Measurements from ENCODE around the gene FRMPD4. TPM values are rescaled to one million over a fixed set of nuclear protein-coding genes. Genes with fewer than 3 reads are reported as not detected.

Gene FRMPD4
- total and polyA plus RNA-seq, 10 donors = not detected

DNA sequence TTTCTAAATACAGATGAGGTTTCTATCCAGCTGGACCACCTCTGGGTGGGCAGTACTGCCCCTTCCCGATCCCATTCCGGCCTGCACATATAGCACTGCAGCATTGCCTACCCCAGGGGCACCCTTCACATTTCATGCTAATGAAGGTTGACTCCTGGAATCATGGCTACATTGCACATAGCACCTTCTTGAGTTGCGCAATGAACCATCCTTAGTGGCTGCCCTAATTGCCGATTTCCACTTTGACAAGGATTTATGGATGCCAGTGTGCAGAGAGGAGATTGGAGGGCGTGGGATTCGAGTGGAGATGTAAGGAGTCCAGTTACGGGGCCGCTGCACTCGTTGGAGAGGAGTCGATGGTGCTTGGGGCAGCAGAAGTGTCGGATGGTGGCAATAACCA is 229.0 kb downstream of the FRMPD4 start:
- no peak for DNase-seq
- Histone ChIP-seq H3K27me3 (replicated peaks in 1 of 7) (peaks cover 0 to 5% (median 0%) of the 10 kb centered on the region in 7 donors), H3K27ac (no peak overlapping the region), H3K9me3 (no peaks in the 10 kb centered on the region), H3K4me3 (no peak overlapping the region), H3K36me3 (no peaks in the 10 kb centered on the region), H3K4me1 (no peaks in the 10 kb centered on the region)
- 76 to 84% (median 82%) methylated on average over 7 to 11 of the region's 11 CpGs for WGBS, 5 donors
- intact Hi-C loops (cut with DNase I; ENCODE audit: low total_unique reads) = no loop called here
- TF ChIP-seq POLR2A (IDR thresholded peaks at IDR 0.05) (no peak), POLR2AphosphoS5 (IDR thresholded peaks at IDR 0.05) (no peak)
- TF ChIP-seq, protein P1, sequence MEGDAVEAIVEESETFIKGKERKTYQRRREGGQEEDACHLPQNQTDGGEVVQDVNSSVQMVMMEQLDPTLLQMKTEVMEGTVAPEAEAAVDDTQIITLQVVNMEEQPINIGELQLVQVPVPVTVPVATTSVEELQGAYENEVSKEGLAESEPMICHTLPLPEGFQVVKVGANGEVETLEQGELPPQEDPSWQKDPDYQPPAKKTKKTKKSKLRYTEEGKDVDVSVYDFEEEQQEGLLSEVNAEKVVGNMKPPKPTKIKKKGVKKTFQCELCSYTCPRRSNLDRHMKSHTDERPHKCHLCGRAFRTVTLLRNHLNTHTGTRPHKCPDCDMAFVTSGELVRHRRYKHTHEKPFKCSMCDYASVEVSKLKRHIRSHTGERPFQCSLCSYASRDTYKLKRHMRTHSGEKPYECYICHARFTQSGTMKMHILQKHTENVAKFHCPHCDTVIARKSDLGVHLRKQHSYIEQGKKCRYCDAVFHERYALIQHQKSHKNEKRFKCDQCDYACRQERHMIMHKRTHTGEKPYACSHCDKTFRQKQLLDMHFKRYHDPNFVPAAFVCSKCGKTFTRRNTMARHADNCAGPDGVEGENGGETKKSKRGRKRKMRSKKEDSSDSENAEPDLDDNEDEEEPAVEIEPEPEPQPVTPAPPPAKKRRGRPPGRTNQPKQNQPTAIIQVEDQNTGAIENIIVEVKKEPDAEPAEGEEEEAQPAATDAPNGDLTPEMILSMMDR (IDR thresholded peaks at IDR 0.05 in 8 of 11, conservative IDR thresholded peaks at IDR 0.05 in 3 of 11) = no peak

DNA sequence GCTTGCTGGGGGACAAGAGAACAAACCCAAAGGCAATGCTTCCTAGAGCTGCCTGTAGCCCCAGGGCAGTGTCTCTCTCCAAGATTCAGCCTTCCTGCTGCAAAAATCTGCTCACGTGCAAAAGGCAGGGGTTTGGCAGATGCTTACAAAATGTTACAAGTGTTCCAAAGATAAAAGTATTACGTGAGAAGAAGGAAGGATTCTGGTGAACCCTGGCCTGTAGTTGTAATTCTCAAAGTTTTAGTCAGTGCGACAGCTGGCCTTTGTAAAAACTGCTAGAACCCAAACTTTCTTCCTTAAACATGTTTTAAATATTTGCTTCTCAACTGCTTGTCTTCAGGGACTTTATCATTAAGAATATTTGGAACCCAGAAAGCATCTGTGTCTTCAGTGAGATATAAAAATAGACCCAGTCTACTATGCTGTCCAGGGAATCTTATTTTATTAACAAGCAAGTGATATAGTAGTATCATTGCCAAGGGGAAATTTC is 232.3 kb downstream of the FRMPD4 start:
- Histone ChIP-seq H3K9me3 (no peaks in the 10 kb centered on the region), H3K4me3 (no peak overlapping the region), H3K27ac (no peak overlapping the region), H3K27me3 (replicated peaks in 1 of 7) (peaks cover 0 to under 1% (median 0%) of the 10 kb centered on the region in 7 donors), H3K4me1 (no peaks in the 10 kb centered on the region), H3K36me3 (no peaks in the 10 kb centered on the region)
- intact Hi-C loops (cut with DNase I; ENCODE audit: low total_unique reads) = no loop called here
- TF ChIP-seq POLR2A (IDR thresholded peaks at IDR 0.05) (no peak), POLR2AphosphoS5 (IDR thresholded peaks at IDR 0.05) (no peak)
- TF ChIP-seq, protein P1 (IDR thresholded peaks at IDR 0.05 in 8 of 11, conservative IDR thresholded peaks at IDR 0.05 in 3 of 11) = no peak
- DNase-seq = no peak
- 55 to 67% (median 60%) methylated on average over 3 of the region's 3 CpGs for WGBS, 5 donors

GRCh38 chrX:12372111-12372510 is 233.8 kb downstream of the FRMPD4 start:
- TF ChIP-seq POLR2A (IDR thresholded peaks at IDR 0.05) = no peak
- TF ChIP-seq, protein P1 (IDR thresholded peaks at IDR 0.05 in 8 of 11, conservative IDR thresholded peaks at IDR 0.05 in 3 of 11) = no peak
- TF ChIP-seq POLR2AphosphoS5 (IDR thresholded peaks at IDR 0.05) = no peak
- no peak for DNase-seq
- intact Hi-C loops (cut with DNase I; ENCODE audit: low total_unique reads) = no loop called here
- H3K27me3 ChIP-seq (replicated peaks in 1 of 7) = peaks cover 0 to 4% (median 0%) of the 10 kb centered on the region in 7 donors
- H3K4me3 ChIP-seq = no peak overlapping the region
- no peaks in the 10 kb centered on the region for H3K9me3 ChIP-seq
- 62 to 89% (median 71%) methylated on average over 6 of the region's 6 CpGs for WGBS, 5 donors
- H3K4me1 ChIP-seq = no peaks in the 10 kb centered on the region
- no peaks in the 10 kb centered on the region for H3K36me3 ChIP-seq
- no peak overlapping the region for H3K27ac ChIP-seq

GRCh38 chrX:12374286-12374685 is 236.0 kb downstream of the FRMPD4 start:
- WGBS, 5 donors = 66 to 90% (median 83%) methylated on average over 6 of the region's 6 CpGs
- H3K4me1 ChIP-seq = no peaks in the 10 kb centered on the region
- no peak for DNase-seq
- intact Hi-C loops (cut with DNase I; ENCODE audit: low total_unique reads) = no loop called here
- no peak for TF ChIP-seq POLR2AphosphoS5 (IDR thresholded peaks at IDR 0.05)
- TF ChIP-seq POLR2A (IDR thresholded peaks at IDR 0.05) = no peak
- TF ChIP-seq, protein P1 (IDR thresholded peaks at IDR 0.05 in 8 of 11, conservative IDR thresholded peaks at IDR 0.05 in 3 of 11) = no peak
- no peaks in the 10 kb centered on the region for H3K36me3 ChIP-seq
- peaks cover 0 to 4% (median 0%) of the 10 kb centered on the region in 7 donors for H3K27me3 ChIP-seq (replicated peaks in 1 of 7)
- no peak overlapping the region for H3K27ac ChIP-seq
- H3K9me3 ChIP-seq = no peaks in the 10 kb centered on the region
- H3K4me3 ChIP-seq = no peak overlapping the region
